NCI-H2227 (cell line): ENCODE data around the gene GZMM.

Experiments
- DNase-seq: peaks from one replicate; lab custom pipeline; 2025; ENCODE audit not compliant: unreplicated experiment; lab: John Stamatoyannopoulos, UW

Gene GZMM

DNA sequence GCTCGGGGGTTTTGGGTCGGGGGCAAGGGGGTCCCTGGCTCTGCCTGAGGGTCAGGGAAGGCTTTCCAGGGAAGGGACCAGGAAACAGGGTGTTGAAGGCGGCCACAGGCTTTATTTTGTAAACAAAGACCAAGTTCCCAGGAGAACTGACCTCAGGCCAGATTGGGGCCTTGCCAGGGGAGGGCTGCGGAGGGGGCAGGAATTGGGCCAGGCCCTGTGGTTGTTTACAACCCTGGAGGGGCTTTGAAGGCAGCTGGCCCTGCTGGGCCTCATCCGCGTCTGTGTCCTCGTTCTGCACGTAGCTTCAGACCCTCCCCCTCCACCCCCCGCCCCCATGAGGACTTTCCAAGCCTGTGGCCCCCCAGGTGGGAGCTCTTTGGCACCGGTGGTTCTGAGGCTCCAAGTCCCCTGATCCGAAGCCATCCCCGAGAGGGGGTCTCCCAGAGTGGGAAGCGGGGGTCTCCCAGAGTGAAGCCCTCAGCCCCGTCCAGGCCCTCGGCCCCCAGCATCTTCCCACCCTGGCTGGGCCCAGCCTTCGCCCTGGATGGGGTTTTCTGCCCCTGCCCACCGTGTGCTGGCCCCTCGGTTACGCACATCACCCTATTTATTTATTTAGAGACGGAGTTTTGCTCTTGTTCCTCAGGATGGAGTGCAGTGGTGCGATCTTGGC, 15.1 kb downstream of the GZMM start:
- no peak for DNase-seq

DNA sequence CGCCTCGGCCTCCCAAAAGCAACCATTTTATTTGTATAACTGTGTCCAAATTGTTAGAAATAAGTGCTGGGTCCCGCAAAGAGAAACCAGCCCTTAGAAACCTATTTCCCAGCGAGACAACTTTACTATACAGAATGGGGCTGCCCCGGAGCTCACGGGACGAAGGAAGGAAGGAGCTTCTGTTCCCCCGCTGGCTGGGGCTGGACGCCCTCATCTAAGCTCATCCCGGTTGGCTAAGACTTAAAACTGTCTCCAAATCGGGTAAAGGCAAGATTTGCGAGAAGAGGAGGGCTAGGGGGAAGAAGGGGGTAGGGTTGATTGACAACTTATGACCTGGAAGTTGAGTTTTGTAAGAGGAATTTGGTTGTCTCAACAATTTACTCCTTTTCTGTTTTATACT, 16.3 kb downstream of the GZMM start:
- no peak for DNase-seq

DNA sequence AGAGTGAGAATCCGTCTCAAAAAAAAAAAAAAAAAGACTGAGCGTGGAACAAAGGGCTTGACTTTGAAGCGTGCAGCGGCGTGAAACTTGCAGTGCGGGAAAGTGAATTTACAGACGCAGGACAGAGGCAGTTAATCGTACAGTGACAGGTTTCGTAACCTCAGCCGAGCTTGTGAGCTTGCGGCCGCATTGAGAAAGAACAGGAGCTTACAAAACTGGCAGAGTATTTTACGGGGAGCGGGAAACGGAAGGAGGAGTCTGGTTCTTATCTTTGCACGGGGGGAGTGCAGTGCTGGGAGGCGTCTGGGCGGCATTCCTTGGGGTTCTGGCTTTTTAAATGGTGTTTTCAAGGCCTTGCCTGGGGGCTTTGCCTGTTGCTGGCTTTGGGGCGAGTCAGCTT, 22.6 kb downstream of the GZMM start:
- no peak for DNase-seq

DNA sequence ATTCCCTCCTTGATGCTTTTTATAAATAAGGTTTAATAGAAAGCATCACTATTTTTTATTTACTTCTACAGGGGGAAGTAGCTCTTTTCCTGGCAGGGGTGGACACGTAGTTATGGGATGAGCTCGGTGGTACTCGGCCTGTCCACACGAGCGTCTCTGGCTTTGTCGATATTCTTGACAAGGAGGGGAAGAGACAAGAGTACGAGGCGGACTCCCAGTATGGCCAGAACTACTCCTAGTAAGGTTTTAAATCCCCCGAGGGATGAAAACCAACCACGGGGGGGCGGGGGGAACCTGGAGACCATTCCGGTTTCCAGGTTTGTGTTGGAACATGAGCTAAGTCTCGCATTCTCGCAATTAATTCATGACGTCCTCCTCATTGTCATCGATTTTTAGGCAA, 23.0 kb downstream of the GZMM start:
- DNase-seq = no peak

DNA sequence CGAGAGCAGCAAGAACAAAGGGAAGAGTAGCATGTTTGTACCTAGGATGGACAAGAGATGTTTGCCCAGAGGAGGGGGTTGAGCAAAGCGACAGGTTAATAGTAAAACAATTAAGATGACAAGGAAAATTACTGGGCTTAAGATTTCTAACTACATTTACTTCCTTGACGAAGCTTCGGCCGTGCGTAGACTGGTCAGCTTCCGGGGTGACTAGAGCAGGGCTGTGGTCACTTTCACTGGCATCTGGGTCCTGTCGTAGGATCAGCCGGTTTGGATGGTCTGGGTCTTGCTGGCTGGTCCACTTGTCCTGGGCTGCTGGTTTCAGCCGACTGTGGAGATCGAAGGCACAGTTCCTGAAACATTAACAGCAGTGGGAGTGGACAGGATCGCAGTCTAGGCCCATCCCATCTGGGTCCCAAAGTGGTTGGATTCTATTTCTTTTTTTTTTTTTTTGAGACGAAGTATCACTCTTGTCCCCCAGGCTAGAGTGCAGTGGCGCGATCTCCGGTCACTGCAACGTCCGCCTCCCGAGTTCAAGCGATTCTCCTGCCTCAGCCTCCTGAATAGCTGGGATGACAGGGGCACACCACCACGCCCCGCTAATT, 23.5 kb downstream of the GZMM start:
- no peak for DNase-seq

GRCh38 chr19:570251-570686, 26.4 kb downstream of the GZMM start:
- DNase-seq = no peak

DNA sequence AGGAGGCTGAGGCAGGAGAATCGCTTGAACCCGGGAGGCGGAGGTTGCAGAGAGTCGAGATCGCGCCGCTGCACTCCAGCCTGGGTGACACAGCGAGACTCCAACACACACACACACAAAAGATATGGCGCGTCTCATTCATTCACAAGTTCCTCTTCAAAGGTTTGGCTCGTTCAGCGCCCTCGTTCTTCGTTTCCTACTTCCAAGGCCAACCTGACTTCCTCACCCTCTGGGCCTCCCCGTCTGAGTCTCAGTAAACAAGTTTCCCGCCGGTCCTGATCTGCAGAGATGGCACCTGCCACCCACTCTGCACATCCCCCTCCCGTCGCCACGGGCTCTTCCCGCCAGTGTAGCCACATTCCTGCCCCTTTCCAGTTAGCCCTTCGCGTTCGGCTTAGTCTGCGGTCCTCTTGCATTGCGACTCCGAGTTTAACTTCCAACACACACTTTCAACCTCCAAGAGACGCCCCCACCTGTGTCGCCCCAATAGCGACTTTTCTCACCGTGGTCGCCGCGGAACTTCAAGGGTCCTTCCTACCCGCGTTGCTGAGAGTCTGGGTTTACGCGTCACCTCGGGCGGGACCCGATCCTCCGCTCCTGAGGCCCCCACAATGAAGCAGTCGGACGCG, 27.2 kb downstream of the GZMM start:
- peak; percentile 62 for DNase-seq

GRCh38 chr19:571566-571974, 27.7 kb downstream of the GZMM start:
- DNase-seq = peak; percentile 48

DNA sequence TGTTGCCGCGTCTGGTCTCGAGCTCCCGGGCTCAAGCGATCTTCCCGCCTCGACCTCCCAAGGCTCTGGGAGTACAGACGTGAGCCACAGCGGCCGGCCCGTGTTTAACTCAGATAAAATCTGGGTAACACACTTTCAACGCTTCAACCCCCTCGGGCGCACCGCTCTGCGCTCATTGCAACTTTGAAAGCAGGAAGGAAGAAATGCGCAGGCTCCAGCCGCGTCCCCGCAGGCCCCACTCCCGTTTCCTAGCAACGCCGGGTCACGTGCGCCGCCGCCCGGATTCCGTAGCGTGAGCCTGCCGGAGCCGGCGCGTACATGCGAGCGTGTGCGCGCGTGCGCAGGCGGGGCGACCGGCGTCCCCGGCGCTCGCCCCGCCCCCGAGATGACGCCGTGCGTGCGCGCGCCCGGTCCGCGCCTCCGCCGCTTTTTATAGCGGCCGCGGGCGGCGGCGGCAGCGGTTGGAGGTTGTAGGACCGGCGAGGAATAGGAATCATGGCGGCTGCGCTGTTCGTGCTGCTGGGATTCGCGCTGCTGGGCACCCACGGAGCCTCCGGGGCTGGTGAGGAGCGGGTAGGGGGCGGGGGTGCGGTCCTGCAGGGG, 28.4 kb downstream of the GZMM start, which contains the start of gene BSG:
Gene BSG, plus strand, starts transcription at position 457 of the 603 bp plus-strand sequence. Its CDS starts 39 bp downstream, at position 496.
- DNase-seq = peak; percentile 97

GRCh38 chr19:572743-573518, 29.1 kb downstream of the GZMM start:
- DNase-seq = peak; percentile 41

- no peak for DNase-seq
These were observed 29.6 kb downstream of the GZMM start for GRCh38 chr19:573519-573825.

- DNase-seq = peak; percentile 66
These were observed 31.0 kb downstream of the GZMM start for GRCh38 chr19:574658-575526.

GRCh38 chr19:575527-576506, 32.0 kb downstream of the GZMM start:
- DNase-seq = peak; percentile 37

DNA sequence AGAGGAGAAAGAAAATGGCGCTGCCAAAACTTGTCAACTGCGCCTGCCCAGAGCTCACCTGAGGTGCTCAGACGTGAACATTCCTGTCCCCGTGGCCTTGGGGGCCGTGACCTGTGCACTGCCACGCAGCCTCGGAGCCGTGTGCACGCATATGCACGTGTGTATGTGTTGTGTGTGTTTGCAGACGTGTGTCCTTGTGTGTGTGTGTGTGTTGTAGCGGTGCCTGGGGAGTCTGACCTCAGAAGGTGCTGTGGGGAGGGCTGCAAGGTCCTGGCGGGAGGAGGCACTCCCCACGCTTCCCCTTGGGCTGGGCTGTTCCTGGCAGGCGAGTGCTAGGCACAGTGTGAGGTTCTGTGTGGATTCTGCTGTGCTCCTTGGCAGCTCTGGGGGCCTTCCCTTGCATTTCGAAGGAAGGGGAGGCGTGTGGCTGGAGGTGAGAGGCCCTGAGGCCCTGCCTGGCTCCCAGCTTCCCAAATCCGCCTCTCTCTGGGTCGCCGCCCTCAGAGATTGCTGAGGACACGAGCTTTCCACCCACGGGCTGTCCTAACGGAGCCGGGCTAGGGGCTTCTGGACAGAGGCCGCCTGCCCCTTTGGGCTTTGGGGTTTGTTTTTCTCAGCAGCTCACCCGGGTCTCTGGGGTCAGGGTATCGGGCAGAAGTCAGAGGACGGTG, 33.0 kb downstream of the GZMM start:
- no peak for DNase-seq

GRCh38 chr19:577439-578392, 33.9 kb downstream of the GZMM start:
- no peak for DNase-seq

- no peak for DNase-seq
These were observed 35.4 kb downstream of the GZMM start for GRCh38 chr19:579111-579841.

GRCh38 chr19:579842-580155, 35.9 kb downstream of the GZMM start:
- no peak for DNase-seq
